Fibroblast of upper back skin (primary cell): ENCODE measurements around the gene PPP1R1A.

ENCODE experiments used
- DNase-seq: peaks from one replicate; pipeline ENCODE4 v3.0.0-alpha.2; 2013

Gene PPP1R1A

DNA sequence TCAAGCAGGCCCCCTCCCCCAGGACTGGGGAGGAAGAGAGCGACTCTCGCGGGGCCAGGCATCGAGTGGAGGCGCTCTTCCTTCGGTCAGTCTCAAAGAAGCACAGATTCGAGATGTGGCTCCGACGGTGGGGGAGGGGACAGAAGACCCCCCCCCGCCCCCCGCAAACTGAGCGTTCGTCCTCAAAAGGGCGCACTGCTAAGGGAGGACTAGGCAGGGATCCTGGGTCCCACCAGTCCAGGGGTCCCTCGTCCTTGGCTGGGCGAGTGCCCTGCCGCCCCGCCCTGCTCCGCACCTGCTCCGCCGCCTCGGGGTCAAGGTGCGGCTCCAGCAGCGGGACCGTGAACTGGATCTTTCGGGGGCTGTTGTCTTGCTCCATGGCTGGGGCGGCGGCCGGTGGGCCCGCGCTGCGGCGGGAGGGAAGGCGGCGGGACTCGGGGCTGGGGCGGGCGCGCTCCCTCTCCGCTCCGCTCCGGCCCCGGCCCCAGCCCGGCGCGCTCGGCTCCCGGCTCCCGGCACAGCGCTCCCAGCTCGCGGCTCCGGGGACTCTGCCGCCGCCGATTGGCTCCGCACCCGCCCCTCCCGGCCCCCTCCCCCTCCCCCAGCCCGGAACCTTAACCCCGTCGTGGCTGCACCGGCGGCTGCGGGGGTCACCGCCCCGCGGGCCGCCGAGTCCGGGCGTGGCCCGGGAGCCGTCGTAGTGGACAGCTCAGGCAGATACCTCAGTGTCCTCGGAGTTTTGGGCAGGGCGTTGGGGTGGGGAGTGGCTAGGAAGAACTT, at the start of gene PPP1R1A:
Gene PPP1R1A, minus strand, starts transcription at position 550 of the 780 bp plus-strand sequence. Its CDS starts 171 bp downstream, at position 379.
- DNase-seq: no peak

DNA sequence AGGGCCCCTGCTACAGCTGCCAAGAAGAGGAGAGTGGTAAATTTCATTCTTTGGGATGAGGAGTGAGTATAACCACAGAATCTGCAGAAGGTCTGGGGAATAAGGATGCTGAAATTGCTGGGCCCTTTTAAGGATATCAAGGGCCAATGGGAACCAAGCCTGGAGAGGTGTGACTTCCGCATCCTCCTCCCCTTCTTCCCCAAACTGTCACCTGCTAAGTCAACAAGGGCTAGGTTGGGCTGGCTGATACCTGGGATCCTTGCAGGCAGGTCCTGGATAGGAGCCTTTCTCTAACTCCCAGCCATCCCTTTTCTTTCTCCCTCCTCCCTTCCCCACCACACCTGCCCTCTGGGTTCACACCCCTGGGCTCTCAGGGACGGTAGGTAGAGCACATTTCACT, 46.3 kb upstream of the PPP1R1A start, which contains the start of gene LACRT:
Gene LACRT, minus strand, starts transcription at position 101 of the 400 bp plus-strand sequence. Its CDS starts 54 bp downstream, at position 47.
- no peak for DNase-seq

GRCh38 chr12:54631988-54632728, 43.7 kb upstream of the PPP1R1A start:
- DNase-seq: no peak

DNA sequence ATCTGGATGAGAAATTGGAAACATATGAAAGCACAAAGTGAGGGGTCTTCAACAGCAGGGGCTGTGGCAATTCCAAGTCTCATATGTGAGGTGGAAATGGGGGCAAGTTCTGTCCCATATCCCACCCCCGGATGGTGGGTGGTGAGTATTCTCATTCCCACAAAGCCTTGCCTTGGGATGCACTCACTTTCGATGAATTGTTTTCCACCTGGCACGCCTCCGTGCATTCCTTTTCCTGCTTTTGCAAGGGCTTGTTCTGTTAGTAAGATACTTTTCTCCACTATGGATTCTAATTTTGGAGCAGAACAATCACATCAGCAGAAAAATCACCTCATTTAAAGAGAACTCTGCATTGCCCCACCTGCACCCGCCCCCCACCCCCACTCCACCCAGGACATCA, 43.1 kb upstream of the PPP1R1A start:
- no peak for DNase-seq

DNA sequence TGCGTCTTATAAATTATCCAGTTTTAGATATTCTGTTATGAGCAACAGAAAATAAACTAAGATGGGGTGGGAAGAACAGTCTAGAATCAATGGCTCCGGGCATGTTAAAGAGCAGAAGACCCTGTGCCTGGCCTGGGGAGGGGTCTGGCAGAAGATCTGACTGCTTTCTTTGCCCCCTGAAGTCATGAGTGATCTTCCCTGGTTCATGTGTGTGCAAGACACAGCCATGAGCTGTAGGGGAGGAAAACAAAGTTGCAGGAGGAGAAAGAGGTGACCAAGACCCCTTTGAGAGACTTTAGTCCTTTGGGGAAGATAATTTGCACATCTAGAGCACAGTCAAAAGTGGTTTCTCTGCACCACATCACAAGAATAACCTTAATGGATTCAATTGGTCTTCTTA, 41.5 kb upstream of the PPP1R1A start:
- DNase-seq: no peak

- no peak for DNase-seq
Observed at GRCh38 chr12:54628186-54628846, 39.9 kb upstream of the PPP1R1A start.

DNA sequence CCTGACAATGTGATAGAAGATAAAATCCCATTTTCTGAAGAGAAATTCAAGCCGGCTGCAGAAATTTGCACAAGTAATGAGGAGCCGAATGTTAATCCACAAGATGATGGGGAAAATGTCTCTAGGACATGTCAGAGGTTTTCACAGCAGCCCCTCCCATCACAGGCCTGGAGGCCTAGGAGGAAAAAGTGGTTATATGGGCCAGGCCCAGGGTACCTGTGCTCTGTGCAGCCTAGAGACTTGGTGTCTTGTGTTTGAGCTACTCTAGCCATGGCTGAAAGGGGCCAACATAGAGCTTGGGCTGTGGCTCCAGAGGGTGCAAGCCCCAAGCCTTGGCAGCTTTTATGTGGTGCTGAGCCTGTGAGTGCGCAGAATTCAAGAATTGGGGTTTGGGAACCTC, 38.8 kb upstream of the PPP1R1A start:
- no peak for DNase-seq

- DNase-seq: no peak
Observed at GRCh38 chr12:54625598-54625997, 37.1 kb upstream of the PPP1R1A start.

- peak; percentile 14 for DNase-seq
Observed at GRCh38 chr12:54624315-54625279, 36.1 kb upstream of the PPP1R1A start.

DNA sequence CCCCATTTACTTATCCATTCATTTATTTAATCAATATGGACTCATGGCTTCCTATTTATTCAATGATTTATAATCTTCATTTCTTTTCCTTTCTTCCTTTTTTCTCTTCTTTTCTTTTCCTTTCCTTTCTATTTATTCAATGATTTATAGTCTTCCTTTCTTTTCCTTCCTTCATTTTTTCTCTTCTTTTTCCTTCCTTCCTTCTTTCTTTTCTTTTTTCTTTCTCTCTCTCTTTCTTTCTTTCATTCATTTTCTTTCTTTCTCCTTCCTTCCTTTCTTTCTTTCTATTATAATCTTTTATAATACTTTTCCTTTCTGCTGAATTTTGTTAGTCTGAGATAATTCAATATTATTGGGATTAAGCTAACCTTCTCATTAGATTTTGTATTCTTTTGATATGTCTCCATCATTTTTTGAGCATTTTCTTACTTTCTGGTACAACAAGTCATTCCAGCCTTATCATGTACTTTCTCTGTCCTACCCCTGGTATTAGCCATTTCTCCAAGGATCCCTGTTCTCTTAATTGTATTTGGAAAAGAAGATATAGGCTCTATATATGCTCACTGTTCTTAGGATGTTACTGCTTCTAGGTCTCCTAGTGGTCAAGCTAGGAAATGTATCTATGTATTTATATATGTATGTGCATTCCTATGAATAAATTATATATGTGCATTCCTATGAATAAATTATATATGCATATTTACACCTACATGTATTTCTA, 34.2 kb upstream of the PPP1R1A start:
- no peak for DNase-seq

- no peak for DNase-seq
Observed at GRCh38 chr12:54616933-54617680, 28.6 kb upstream of the PPP1R1A start.

- DNase-seq: no peak
Observed at GRCh38 chr12:54612225-54612750, 23.8 kb upstream of the PPP1R1A start.

DNA sequence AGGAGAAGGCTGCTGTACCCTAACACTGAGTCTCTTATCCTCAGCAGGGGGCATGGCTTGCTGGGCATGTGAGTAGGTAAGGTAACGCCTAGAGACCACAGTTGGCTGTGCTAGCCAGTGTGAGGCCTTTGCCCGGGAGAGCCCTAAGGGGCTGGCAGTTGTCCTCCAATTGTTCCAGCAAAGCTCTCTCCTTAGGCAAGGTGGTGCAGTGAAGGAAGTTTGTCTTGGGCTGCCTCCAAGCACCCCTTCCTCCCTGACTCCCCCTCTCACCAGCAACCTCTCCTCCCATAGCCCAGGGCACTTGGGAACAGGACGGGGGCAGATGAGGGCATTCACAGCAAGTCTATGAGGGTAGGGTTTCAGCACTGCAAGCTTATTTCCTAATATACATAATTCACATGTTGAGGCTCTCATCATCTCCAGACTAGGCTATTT, 23.3 kb upstream of the PPP1R1A start:
- DNase-seq: no peak

GRCh38 chr12:54608769-54609168, 20.3 kb upstream of the PPP1R1A start:
- no peak for DNase-seq

- DNase-seq: no peak
Observed at GRCh38 chr12:54608156-54608555, 19.7 kb upstream of the PPP1R1A start.

DNA sequence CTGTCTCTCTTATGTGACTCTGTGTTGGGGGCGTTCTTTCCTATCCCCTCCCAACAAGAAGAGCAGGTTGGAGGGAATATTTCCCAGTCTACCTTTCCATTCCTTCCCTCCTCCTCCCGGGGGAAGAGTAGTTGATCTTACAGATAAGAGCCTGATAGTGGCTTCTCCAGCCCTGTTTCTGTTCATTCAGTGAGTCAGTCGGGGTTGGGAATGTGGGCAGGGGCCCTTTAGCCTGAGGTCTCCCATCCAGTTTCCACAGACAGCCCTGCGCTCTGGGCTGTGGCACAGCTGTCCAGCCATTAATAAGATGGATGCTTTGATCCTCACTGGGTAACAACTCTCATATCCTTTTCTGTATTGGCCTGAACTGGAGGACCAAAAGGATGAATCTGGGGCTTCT, 18.1 kb upstream of the PPP1R1A start:
- no peak for DNase-seq

- DNase-seq: no peak
Observed at GRCh38 chr12:54605138-54605970, 16.9 kb upstream of the PPP1R1A start.

GRCh38 chr12:54604436-54604835, 16.0 kb upstream of the PPP1R1A start:
- no peak for DNase-seq

GRCh38 chr12:54603872-54604271, 15.4 kb upstream of the PPP1R1A start:
- no peak for DNase-seq
